Heart left ventricle (tissue), 13 donors: ENCODE results near the gene SKA1.

Experiments
- CTCF ChIP-seq, 12 donors: fragments of 200-600 bp; sonication (generic) in 4 of 12; IDR thresholded peaks; one replicate each; pipeline versions ENCODE4 v1.5.0 to v1.8.0; 2018 to 2022; ENCODE audit warnings: antibody characterized with exemption in 12 of 12, mild to moderate bottlenecking in 5 of 12
- POLR2A ChIP-seq, 2 donors: fragments of 450-650 bp; IDR thresholded peaks; one replicate each; pipeline ENCODE4 v1.6.1; 2017; ENCODE audit warnings: antibody characterized with exemption in 2 of 2, mild to moderate bottlenecking in 2 of 2, moderate library complexity in 2 of 2
- donor health status: ischemic (EF 13 %, LVEDD 7.1; RV severe dilation, severe dysfunction).
- donor health status: DM: no; HTN: yes; CAD: no.
- donor health status: DM: no; HTN: no; CAD: no.
- donor health status: ischemic (EF 25% LVEDD 6.9; RV normal size, moderate dysfunction).
- donor health status: ischemic (EF 25% LVEDD 5.7; RV mildly dilated, moderate dysfunction).
- donor health status: ischemic (EF 35%, LVEDD 5.7; RV mildly dilated, moderate dysfunction).
- donor health status: nonischemic (EF 11% LVEDD 7.7; RV severe dilation, severe dysfunction).
- donor health status: DM: yes; HTN: yes; CAD: no.
- donor health status: PGD.
- donor health status: ischemic (EF 29% LVEDD 5.4; RV normal size, mild dysfunction).
- donor health status: nonischemic (EF 23%, LVEDD 6.1; RV moderate dilation, normal function).

DNA sequence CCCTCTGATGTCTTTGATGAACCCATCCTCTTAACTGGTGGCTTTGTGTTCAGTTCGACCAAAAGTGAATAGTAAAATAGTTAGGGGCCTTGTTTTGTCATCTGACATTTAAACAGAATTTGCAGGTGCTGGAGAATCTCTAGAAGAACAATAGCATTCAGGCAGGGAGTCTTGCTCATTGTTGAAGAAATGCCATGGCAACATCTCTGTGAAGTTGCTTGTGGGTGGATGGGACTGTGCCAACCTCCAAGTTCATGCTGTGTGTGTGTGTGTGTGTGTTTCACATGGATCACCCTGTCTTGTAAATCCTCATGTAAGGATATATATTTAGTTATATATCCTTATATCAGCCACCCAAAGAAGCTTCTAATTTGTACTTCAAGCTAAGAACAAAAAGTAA is 66.7 kb downstream of the SKA1 start:
- TF ChIP-seq CTCF (IDR thresholded peaks at IDR 0.05) (no peak), POLR2A (IDR thresholded peaks at IDR 0.05) (no peak)
